GM08714 (cell line): ENCODE data around the gene DNAJB11.
"Not testable (repeated sequence)": the region's sequence is repeated elsewhere in the genome, so short reads cannot be mapped to it uniquely, and the experiment has no call there.

Experiments used
- H3K4me3 ChIP-seq: fragments of 200-500 bp; sonication (Bioruptor generic); 2 replicates; pipeline ENCODE4 v1.5.1; 2014; ENCODE audit warnings: mild to moderate bottlenecking, low read length, inconsistent platforms
- ZNF274 ChIP-seq: IDR thresholded peaks from 2 replicates; pipeline ENCODE4 v1.6.1; 2012; ENCODE audit warnings: mild to moderate bottlenecking, low read depth, low read length

The DNAJB11 gene

GRCh38 chr3:186577521-186577920, 7.0 kb downstream of the DNAJB11 start:
- no peak overlapping the region for H3K4me3 ChIP-seq
- no peak for TF ChIP-seq ZNF274

GRCh38 chr3:186580785-186581184, 10.3 kb downstream of the DNAJB11 start:
- no peak overlapping the region for H3K4me3 ChIP-seq
- TF ChIP-seq ZNF274, result no peak

- TF ChIP-seq ZNF274, result no peak
- no peak overlapping the region for H3K4me3 ChIP-seq
Measured at GRCh38 chr3:186582541-186582940, 12.0 kb downstream of the DNAJB11 start.

GRCh38 chr3:186583831-186584230, 13.3 kb downstream of the DNAJB11 start:
- TF ChIP-seq ZNF274, result no peak
- H3K4me3 ChIP-seq, result no peak overlapping the region

GRCh38 chr3:186586245-186586644, 15.7 kb downstream of the DNAJB11 start:
- not testable (repeated sequence) for H3K4me3 ChIP-seq

GRCh38 chr3:186587183-186587582, 16.7 kb downstream of the DNAJB11 start:
- no peak for TF ChIP-seq ZNF274
- H3K4me3 ChIP-seq, result no peak overlapping the region

- TF ChIP-seq ZNF274, result no peak
- no peak overlapping the region for H3K4me3 ChIP-seq
Measured at GRCh38 chr3:186588632-186589031, 18.1 kb downstream of the DNAJB11 start.

GRCh38 chr3:186589121-186589520, 18.6 kb downstream of the DNAJB11 start:
- TF ChIP-seq ZNF274, result no peak

GRCh38 chr3:186589856-186590579, 19.5 kb downstream of the DNAJB11 start:
- TF ChIP-seq ZNF274, result no peak
- no peak overlapping the region for H3K4me3 ChIP-seq

More at GRCh38 chr3:186589121-186589520, 18.6 kb downstream of the DNAJB11 start:
- no peak overlapping the region for H3K4me3 ChIP-seq

GRCh38 chr3:186590580-186591295, 20.2 kb downstream of the DNAJB11 start:
- TF ChIP-seq ZNF274, result no peak
- H3K4me3 ChIP-seq, result no peak overlapping the region

- no peak overlapping the region for H3K4me3 ChIP-seq
- no peak for TF ChIP-seq ZNF274
Measured at GRCh38 chr3:186592682-186593081, 22.2 kb downstream of the DNAJB11 start.

GRCh38 chr3:186593862-186594261, 23.3 kb downstream of the DNAJB11 start:
- no peak overlapping the region for H3K4me3 ChIP-seq
- TF ChIP-seq ZNF274, result no peak

- TF ChIP-seq ZNF274, result no peak
- H3K4me3 ChIP-seq, result no peak overlapping the region
Measured at GRCh38 chr3:186594591-186595113, 24.1 kb downstream of the DNAJB11 start.

GRCh38 chr3:186596568-186597287, 26.2 kb downstream of the DNAJB11 start:
- no peak overlapping the region for H3K4me3 ChIP-seq
- TF ChIP-seq ZNF274, result no peak

- no peak for TF ChIP-seq ZNF274
- no peak overlapping the region for H3K4me3 ChIP-seq
Measured at GRCh38 chr3:186598108-186598784, 27.7 kb downstream of the DNAJB11 start.
